MCF 10A (cell line): ENCODE results near the gene FOXP4. TPM values are rescaled to one million over a fixed set of nuclear protein-coding genes. Genes with fewer than 3 reads are reported as not detected.

Experiments used
- BruUV-seq: library from RNA; stranded (reverse); fragments of 400-500 nt; replicated peaks from 2 replicates; lab custom pipeline; 2021; lab: Mats Ljungman, UMichigan
- CTCF ChIA-PET: fragments of 300-600 bp; sonication (Branson Sonifier 250); formaldehyde crosslinking; extraction: SDS; loops from one replicate; lab custom pipeline; 2021; ENCODE audit warnings: antibody characterized with exemption, inconsistent platforms; lab: Yijun Ruan, JAX
- POLR2A ChIA-PET: fragments of 300-600, 350-650 bp; sonication (Branson Sonifier 250); formaldehyde crosslinking; extraction: SDS; loops from one replicate; lab custom pipeline; 2020; ENCODE audit warnings: antibody characterized with exemption, inconsistent platforms; lab: Yijun Ruan, JAX
- DNase-seq: peaks from one replicate; pipeline ENCODE4 v3.0.0-alpha.2; 2018; ENCODE audit not compliant: unreplicated experiment
- H3K27ac Mint-ChIP-seq: one replicate; pipeline ENCODE4 v1.8.0; 2022; ENCODE audit warnings: mild to moderate bottlenecking, low read depth, mixed read lengths; ENCODE audit not compliant: unreplicated experiment
- H3K27me3 Mint-ChIP-seq: one replicate; pipeline ENCODE4 v1.8.0; 2022; ENCODE audit warnings: mixed read lengths; ENCODE audit not compliant: insufficient read depth, unreplicated experiment
- H3K36me3 Mint-ChIP-seq: one replicate; pipeline ENCODE4 v1.8.0; 2022; ENCODE audit warnings: mild to moderate bottlenecking, moderate library complexity, mixed read lengths; ENCODE audit not compliant: insufficient read depth, unreplicated experiment
- H3K4me1 Mint-ChIP-seq: one replicate; pipeline ENCODE4 v1.8.0; 2022; ENCODE audit warnings: mixed read lengths; ENCODE audit not compliant: insufficient read depth, unreplicated experiment
- H3K4me3 Mint-ChIP-seq: one replicate; pipeline ENCODE4 v1.8.0; 2022; ENCODE audit warnings: mild to moderate bottlenecking, moderate library complexity, mixed read lengths; ENCODE audit not compliant: unreplicated experiment
- H3K9me3 Mint-ChIP-seq: one replicate; pipeline ENCODE4 v1.8.0; 2022; ENCODE audit warnings: mixed read lengths; ENCODE audit not compliant: unreplicated experiment
- intact Hi-C: fragments of 100-400 bp; cut with micrococcal nuclease; formaldehyde crosslinking; loops from 2 replicates; pipeline ENCODE4 v1.14.1; 2022
- microRNA-seq: library from miRNA; unstranded; fragments of <30 nt; microRNA quantifications from one replicate; pipeline ENCODE4 v1.2.0, GENCODE V29; 2022
- total RNA-seq: library from RNA; stranded (reverse); gene quantifications from 2 replicates; pipeline ENCODE4 v1.2.3, GENCODE V29; 2022
- TF ChIP-seq, protein P1 (sequence below): fragments of 200-600 bp; IDR thresholded peaks from one replicate; pipeline ENCODE4 v1.8.0; 2022; ENCODE audit warnings: antibody characterized with exemption, mild to moderate bottlenecking; ENCODE audit not compliant: unreplicated experiment

FOXP4 gene
- total RNA-seq, 1 experiment from 2014 or later = 16.5 TPM

DNA sequence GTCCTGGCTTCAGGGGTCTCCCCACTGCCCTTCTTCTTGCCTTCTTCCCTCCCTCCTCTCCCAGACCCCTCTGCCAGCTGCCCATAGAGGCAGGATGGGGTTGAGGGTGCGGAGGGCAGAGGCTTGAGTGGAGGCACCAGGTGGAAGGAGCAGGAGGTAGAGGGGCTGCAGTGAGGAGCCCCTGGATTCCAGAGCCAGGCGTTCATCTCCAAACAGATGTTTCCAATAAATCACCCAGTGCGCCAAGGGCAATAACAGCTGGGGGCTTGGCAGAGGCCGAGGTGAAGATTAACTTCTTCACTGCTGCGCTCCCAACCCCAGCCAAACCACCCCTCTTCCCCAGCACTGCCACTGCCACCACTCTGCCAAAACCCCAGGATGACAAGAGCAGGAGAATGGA lies 102.7 kb downstream of the FOXP4 start:
- no peaks in the 10 kb centered on the region for H3K9me3 Mint-ChIP-seq
- H3K36me3 Mint-ChIP-seq = peaks cover 41% of the 10 kb centered on the region
- ChIA-PET CTCF (interaction anchor here (0.7 to 1.2 kb wide), 2 partner anchors 35 to 46 kb away, joined by 3 read pairs; no protein-coding TSS in a partner anchor), POLR2A (no interaction called here)
- intact Hi-C loops = no loop called here
- TF ChIP-seq, protein P1, sequence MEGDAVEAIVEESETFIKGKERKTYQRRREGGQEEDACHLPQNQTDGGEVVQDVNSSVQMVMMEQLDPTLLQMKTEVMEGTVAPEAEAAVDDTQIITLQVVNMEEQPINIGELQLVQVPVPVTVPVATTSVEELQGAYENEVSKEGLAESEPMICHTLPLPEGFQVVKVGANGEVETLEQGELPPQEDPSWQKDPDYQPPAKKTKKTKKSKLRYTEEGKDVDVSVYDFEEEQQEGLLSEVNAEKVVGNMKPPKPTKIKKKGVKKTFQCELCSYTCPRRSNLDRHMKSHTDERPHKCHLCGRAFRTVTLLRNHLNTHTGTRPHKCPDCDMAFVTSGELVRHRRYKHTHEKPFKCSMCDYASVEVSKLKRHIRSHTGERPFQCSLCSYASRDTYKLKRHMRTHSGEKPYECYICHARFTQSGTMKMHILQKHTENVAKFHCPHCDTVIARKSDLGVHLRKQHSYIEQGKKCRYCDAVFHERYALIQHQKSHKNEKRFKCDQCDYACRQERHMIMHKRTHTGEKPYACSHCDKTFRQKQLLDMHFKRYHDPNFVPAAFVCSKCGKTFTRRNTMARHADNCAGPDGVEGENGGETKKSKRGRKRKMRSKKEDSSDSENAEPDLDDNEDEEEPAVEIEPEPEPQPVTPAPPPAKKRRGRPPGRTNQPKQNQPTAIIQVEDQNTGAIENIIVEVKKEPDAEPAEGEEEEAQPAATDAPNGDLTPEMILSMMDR = no peak
- no peak overlapping the region for H3K4me3 Mint-ChIP-seq
- H3K4me1 Mint-ChIP-seq = peaks cover 15% of the 10 kb centered on the region
- no peak for DNase-seq
- H3K27ac Mint-ChIP-seq = no peak overlapping the region
- no peaks in the 10 kb centered on the region for H3K27me3 Mint-ChIP-seq
- no TSS peak for BruUV-seq

DNA sequence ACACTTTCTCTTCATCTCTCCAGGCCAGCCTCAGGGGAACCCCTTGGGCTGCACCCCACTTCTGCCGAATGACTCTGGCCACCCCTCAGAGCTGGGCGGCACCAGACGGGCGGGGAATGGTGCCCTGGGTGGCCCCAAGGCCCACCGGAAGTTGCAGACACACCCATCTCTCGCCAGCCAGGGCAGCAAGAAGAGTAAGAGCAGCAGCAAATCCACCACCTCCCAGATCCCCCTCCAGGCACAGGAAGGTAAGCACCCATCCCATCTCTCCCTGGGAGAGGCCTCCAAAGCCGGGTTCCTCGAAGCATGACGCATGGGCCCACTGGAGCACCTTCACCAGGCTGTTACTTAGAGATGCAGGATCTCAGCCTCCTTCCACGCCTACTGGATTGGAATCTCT lies 103.4 kb downstream of the FOXP4 start:
- intact Hi-C loops = no loop called here
- Mint-ChIP-seq H3K4me3 (no peak overlapping the region), H3K9me3 (no peaks in the 10 kb centered on the region), H3K4me1 (peaks cover 8% of the 10 kb centered on the region), H3K36me3 (peaks cover 41% of the 10 kb centered on the region), H3K27ac (no peak overlapping the region), H3K27me3 (no peaks in the 10 kb centered on the region)
- BruUV-seq = no TSS peak
- POLR2A ChIA-PET = interaction anchor here (0.6 kb wide), 2 partner anchors 13 to 39 kb away, joined by 3 to 4 read pairs; no protein-coding TSS in a partner anchor
- TF ChIP-seq, protein P1 = no peak
- DNase-seq = no peak
- CTCF ChIA-PET = no interaction called here

DNA sequence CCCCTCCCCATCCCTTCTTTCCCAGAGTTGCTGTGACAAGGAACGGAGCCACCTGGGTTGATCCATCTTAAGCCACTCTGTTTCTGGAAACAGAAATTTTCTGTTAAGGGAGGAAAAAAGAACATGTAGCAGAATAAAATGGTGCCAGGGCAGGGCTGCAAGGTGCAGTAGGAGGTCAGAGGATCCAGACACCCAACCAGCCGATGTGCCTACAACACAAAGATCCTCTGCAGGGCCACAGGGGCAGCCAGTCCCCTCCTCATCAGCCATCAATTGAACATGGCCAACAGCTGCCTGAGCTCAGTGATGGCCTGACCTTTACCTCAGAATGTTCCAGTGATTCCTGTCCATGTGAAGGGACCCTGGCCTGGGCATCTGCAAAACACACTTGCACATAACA lies 103.9 kb downstream of the FOXP4 start:
- BruUV-seq = no TSS peak
- no peak overlapping the region for H3K4me3 Mint-ChIP-seq
- TF ChIP-seq, protein P1 = no peak
- no peak overlapping the region for H3K27ac Mint-ChIP-seq
- no peaks in the 10 kb centered on the region for H3K9me3 Mint-ChIP-seq
- no peak for DNase-seq
- intact Hi-C loops = no loop called here
- H3K36me3 Mint-ChIP-seq = peaks cover 41% of the 10 kb centered on the region
- peaks cover 5% of the 10 kb centered on the region for H3K4me1 Mint-ChIP-seq
- no peaks in the 10 kb centered on the region for H3K27me3 Mint-ChIP-seq
- POLR2A ChIA-PET = no interaction called here
- CTCF ChIA-PET = interaction anchor here (0.7 kb wide), 1 partner anchor 24 kb away, joined by 7 read pairs; no protein-coding TSS in a partner anchor

DNA sequence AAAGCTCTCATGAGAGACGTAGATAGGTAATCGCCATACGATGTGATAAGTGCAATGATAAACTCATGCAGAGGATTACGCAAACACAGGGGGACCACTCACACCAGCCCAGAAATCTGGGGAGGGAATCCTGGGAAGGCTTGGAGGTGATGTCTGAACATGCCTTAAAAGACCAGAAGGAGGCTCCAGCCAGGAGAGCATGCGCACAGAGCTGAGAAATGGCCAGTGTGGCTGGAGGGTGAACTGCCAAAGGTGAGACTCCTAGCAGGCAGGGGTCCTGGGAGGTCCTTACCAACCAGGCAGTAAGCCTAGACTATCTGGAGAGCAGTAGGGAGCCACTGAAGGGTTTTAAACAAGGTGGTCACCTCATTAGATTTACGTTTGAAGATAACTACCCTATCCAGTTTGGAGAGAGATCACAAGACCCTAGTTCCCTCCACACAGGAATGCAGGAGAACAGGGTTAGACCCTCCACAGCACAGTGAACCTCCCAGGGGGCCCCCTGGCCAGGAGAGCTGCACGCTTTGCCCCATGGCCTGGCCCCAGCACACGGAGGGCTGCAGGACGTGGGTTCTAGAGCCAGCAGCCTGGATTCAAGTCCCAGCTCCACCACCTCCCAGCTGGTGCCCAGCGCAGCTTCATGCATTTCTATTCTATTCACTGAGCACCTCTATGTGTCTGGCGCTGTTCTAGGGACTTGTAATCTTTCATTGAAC lies 105.2 kb downstream of the FOXP4 start:
- POLR2A ChIA-PET = no interaction called here
- peaks cover 41% of the 10 kb centered on the region for H3K36me3 Mint-ChIP-seq
- BruUV-seq = no TSS peak
- H3K27ac Mint-ChIP-seq = peak overlapping the region; percentile 5
- TF ChIP-seq, protein P1 = no peak
- DNase-seq = no peak
- no peaks in the 10 kb centered on the region for H3K9me3 Mint-ChIP-seq
- H3K4me3 Mint-ChIP-seq = no peak overlapping the region
- no peaks in the 10 kb centered on the region for H3K4me1 Mint-ChIP-seq
- CTCF ChIA-PET = interaction anchor here (0.5 to 0.6 kb wide), 2 partner anchors 14 to 388 kb away, joined by 3 read pairs; no protein-coding TSS in a partner anchor
- intact Hi-C loops = no loop called here
- no peaks in the 10 kb centered on the region for H3K27me3 Mint-ChIP-seq

Small RNAs within 50 kb of the gene (microRNA-seq; reads per million reads assigned to microRNA genes)
- gene MIR4641 = not detected

Other genes starting within 250 kb of the FOXP4 start
- not detected in 2 replicates for gene NCR2, start 210.8 kb upstream of the FOXP4 start, total RNA-seq
- 39.1 and 59.1 TPM in 2 replicates for gene MDFI, start 92.1 kb downstream of the FOXP4 start, total RNA-seq
- gene TFEB, start 189.2 kb downstream of the FOXP4 start, total RNA-seq = 11.8 and 16.2 TPM in 2 replicates
- gene PGC, start 201.0 kb downstream of the FOXP4 start, total RNA-seq = not detected in 2 replicates
- 3.9 and 5.3 TPM in 2 replicates for gene FRS3, start 233.5 kb downstream of the FOXP4 start, total RNA-seq
- 0.93 and 1.5 TPM in 2 replicates for gene PRICKLE4, start 234.4 kb downstream of the FOXP4 start, total RNA-seq
- 202 and 227 TPM in 2 replicates for gene TOMM6, start 241.3 kb downstream of the FOXP4 start, total RNA-seq